ENCODE measurements around the gene MAB21L4. TPM values are rescaled to one million over a fixed set of nuclear protein-coding genes. Genes with fewer than 3 reads are reported as not detected.

Gene MAB21L4
- total RNA-seq, 4 donors from 2014 or later, result not detected

- ATAC-seq (ENCODE audit: low FRiP score) (no peak), DNase-seq (ENCODE audit: low spot score) (no peak)
- no peak for TF ChIP-seq CTCF (IDR thresholded peaks at IDR 0.05)
Measured at GRCh38 chr2:240890691-240891090, 5.3 kb downstream of the MAB21L4 start.

- no peak for DNase-seq (ENCODE audit: low spot score)
- TF ChIP-seq CTCF (IDR thresholded peaks at IDR 0.05), result no peak
- no peak for ATAC-seq (ENCODE audit: low FRiP score)
Measured at GRCh38 chr2:240889601-240890560, 6.1 kb downstream of the MAB21L4 start.

GRCh38 chr2:240888890-240889573, 6.9 kb downstream of the MAB21L4 start:
- no peak for TF ChIP-seq CTCF (IDR thresholded peaks at IDR 0.05)
- DNase-seq (ENCODE audit: low spot score) (no peak), ATAC-seq (ENCODE audit: low FRiP score) (no peak)

GRCh38 chr2:240888130-240888889, 7.6 kb downstream of the MAB21L4 start:
- no peak for TF ChIP-seq CTCF (IDR thresholded peaks at IDR 0.05)
- no peak for DNase-seq (ENCODE audit: low spot score)
- no peak for ATAC-seq (ENCODE audit: low FRiP score)

- DNase-seq (ENCODE audit: low spot score), result no peak
- no peak for ATAC-seq (ENCODE audit: low FRiP score)
- TF ChIP-seq CTCF (IDR thresholded peaks at IDR 0.05), result no peak
Measured at GRCh38 chr2:240887631-240888030, 8.3 kb downstream of the MAB21L4 start.

- ATAC-seq (ENCODE audit: low FRiP score) (no peak), DNase-seq (ENCODE audit: low spot score) (no peak)
- TF ChIP-seq CTCF (IDR thresholded peaks at IDR 0.05), result no peak
Measured at GRCh38 chr2:240886678-240887609, 9.0 kb downstream of the MAB21L4 start.

All from omental fat pad (tissue), 4 donors.